COLO668 (cell line): ENCODE results near the gene FLVCR1.
"Not testable (repeated sequence)": the region's sequence is repeated elsewhere in the genome, so short reads cannot be mapped to it uniquely, and the experiment has no call there.

Experiments
- DNase-seq: peaks from one replicate; lab custom pipeline; 2025; ENCODE audit not compliant: unreplicated experiment; lab: John Stamatoyannopoulos, UW

The FLVCR1 gene

GRCh38 chr1:212857992-212858460 lies at the start of gene FLVCR1:
TSS of gene FLVCR1 (plus strand) at chr1:212858275. CDS start at chr1:212858453, 178 bp downstream.
- DNase-seq, result peak; percentile 99

GRCh38 chr1:212814537-212815334 lies 43.3 kb upstream of the FLVCR1 start:
- DNase-seq, result peak; percentile 49

GRCh38 chr1:212816567-212817278 lies 41.4 kb upstream of the FLVCR1 start:
- DNase-seq, result no peak

- DNase-seq, result no peak
Measured at GRCh38 chr1:212819726-212820125, 38.3 kb upstream of the FLVCR1 start.

- DNase-seq, result no peak
Measured at GRCh38 chr1:212820969-212821368, 37.1 kb upstream of the FLVCR1 start.

GRCh38 chr1:212822956-212823355 lies 35.1 kb upstream of the FLVCR1 start:
- no peak for DNase-seq

- DNase-seq, result no peak
Measured at GRCh38 chr1:212824201-212824600, 33.9 kb upstream of the FLVCR1 start.

- no peak for DNase-seq
Measured at GRCh38 chr1:212825798-212826452, 32.1 kb upstream of the FLVCR1 start.

- no peak for DNase-seq
Measured at GRCh38 chr1:212827171-212827776, 30.8 kb upstream of the FLVCR1 start.

- no peak for DNase-seq
Measured at GRCh38 chr1:212827831-212828278, 30.2 kb upstream of the FLVCR1 start.

GRCh38 chr1:212828395-212828794 lies 29.7 kb upstream of the FLVCR1 start:
- no peak for DNase-seq

GRCh38 chr1:212833211-212834207 lies 24.6 kb upstream of the FLVCR1 start:
- DNase-seq, result not testable (repeated sequence)

GRCh38 chr1:212838145-212838544 lies 19.9 kb upstream of the FLVCR1 start:
- no peak for DNase-seq

GRCh38 chr1:212844521-212844920 lies 13.6 kb upstream of the FLVCR1 start:
- DNase-seq, result not testable (repeated sequence)

GRCh38 chr1:212847549-212847948 lies 10.5 kb upstream of the FLVCR1 start, which contains the start of gene SPATA45:
TSS of gene SPATA45 (minus strand) at chr1:212847649. CDS start at chr1:212836149, 11,500 bp downstream.
- no peak for DNase-seq

GRCh38 chr1:212852105-212852688 lies 5.9 kb upstream of the FLVCR1 start:
- no peak for DNase-seq

GRCh38 chr1:212853658-212854057 lies 4.4 kb upstream of the FLVCR1 start:
- no peak for DNase-seq

- no peak for DNase-seq
Measured at GRCh38 chr1:212856755-212857154, 1.3 kb upstream of the FLVCR1 start.
